HL-60 (cell line): Measurements from ENCODE around the gene AKNA.

Experiments used
- DNase-seq, 2 experiments: peaks; one replicate each; pipeline ENCODE4 v3.0.0-alpha.2; 2010 to 2020; ENCODE audit warnings: low read depth in 1 of 2, low spot score in 1 of 2
- H3K27ac ChIP-seq: fragments of 250-450 bp; sonication (Bioruptor Pico); replicated peaks from 2 replicates; pipeline ENCODE4 v1.5.1; 2020; ENCODE audit warnings: mild to moderate bottlenecking, moderate library complexity
- H3K27me3 ChIP-seq: fragments of 250-450 bp; sonication (Bioruptor Pico); 2 replicates; pipeline ENCODE4 v1.5.1; 2021; ENCODE audit warnings: mild to moderate bottlenecking, moderate library complexity; ENCODE audit not compliant: insufficient read depth, poor library complexity, severe bottlenecking
- H3K4me3 ChIP-seq: replicated peaks from 2 replicates; pipeline ENCODE4 v1.5.1; 2011; ENCODE audit warnings: mild to moderate bottlenecking, control low read depth, low read length; ENCODE audit not compliant: insufficient read depth
- CTCF ChIP-seq: IDR thresholded peaks from one replicate; pipeline ENCODE4 v1.5.1; 2011; ENCODE audit warnings: low read length, control low read depth, inconsistent platforms; ENCODE audit not compliant: insufficient read depth
- GABPA ChIP-seq: IDR thresholded peaks from 2 replicates; pipeline ENCODE4 v1.6.1; 2012; ENCODE audit warnings: low read depth
- POLR2AphosphoS5 ChIP-seq: IDR thresholded peaks from 2 replicates; pipeline ENCODE4 v1.6.1; 2012; ENCODE audit warnings: low read depth
- REST ChIP-seq: IDR thresholded peaks from 2 replicates; pipeline ENCODE4 v1.6.1; 2012; ENCODE audit warnings: low read depth; ENCODE audit not compliant: insufficient replicate concordance
- SPI1 ChIP-seq: IDR thresholded peaks from 2 replicates; pipeline ENCODE4 v1.6.1; 2012; ENCODE audit warnings: low read depth, mild to moderate bottlenecking, borderline replicate concordance

Gene AKNA

GRCh38 chr9:114346146-114346545 lies 41.6 kb downstream of the AKNA start:
- H3K27me3 ChIP-seq: no peaks in the 10 kb centered on the region
- TF ChIP-seq CTCF: no peak
- no peak for TF ChIP-seq GABPA
- no peak for TF ChIP-seq SPI1
- TF ChIP-seq POLR2AphosphoS5: no peak
- no peak for TF ChIP-seq REST
- H3K27ac ChIP-seq: no peak overlapping the region
- DNase-seq: no peak
- H3K4me3 ChIP-seq: no peak overlapping the region

- DNase-seq: no peak
- TF ChIP-seq CTCF (no peak), SPI1 (no peak)
These were observed 42.2 kb downstream of the AKNA start for GRCh38 chr9:114345493-114346065.

GRCh38 chr9:114344692-114345091 lies 43.1 kb downstream of the AKNA start:
- no peaks in the 10 kb centered on the region for H3K27me3 ChIP-seq
- no peak overlapping the region for H3K4me3 ChIP-seq
- no peak overlapping the region for H3K27ac ChIP-seq
- no peak for DNase-seq
- TF ChIP-seq SPI1 (no peak), REST (no peak), POLR2AphosphoS5 (no peak), CTCF (no peak), GABPA (no peak)

More at GRCh38 chr9:114345493-114346065, 42.2 kb downstream of the AKNA start:
- Histone ChIP-seq H3K27ac (no peak overlapping the region), H3K4me3 (no peak overlapping the region), H3K27me3 (no peaks in the 10 kb centered on the region)

- no peaks in the 10 kb centered on the region for H3K27me3 ChIP-seq
These were observed 43.6 kb downstream of the AKNA start for GRCh38 chr9:114344188-114344566.

More at GRCh38 chr9:114344188-114344566, 43.6 kb downstream of the AKNA start:
- no peak overlapping the region for H3K4me3 ChIP-seq
- H3K27ac ChIP-seq: no peak overlapping the region
- no peak for DNase-seq
- TF ChIP-seq POLR2AphosphoS5 (no peak), REST (no peak), SPI1 (no peak), GABPA (no peak), CTCF (no peak)
